ENCODE measurements around the gene JMJD1C. TPM values are rescaled to one million over a fixed set of nuclear protein-coding genes. Genes with fewer than 3 reads are reported as not detected.

JMJD1C gene
- total and polyA plus RNA-seq, 11 donors: 20.3 to 54.6 (median 34.1) TPM

DNA sequence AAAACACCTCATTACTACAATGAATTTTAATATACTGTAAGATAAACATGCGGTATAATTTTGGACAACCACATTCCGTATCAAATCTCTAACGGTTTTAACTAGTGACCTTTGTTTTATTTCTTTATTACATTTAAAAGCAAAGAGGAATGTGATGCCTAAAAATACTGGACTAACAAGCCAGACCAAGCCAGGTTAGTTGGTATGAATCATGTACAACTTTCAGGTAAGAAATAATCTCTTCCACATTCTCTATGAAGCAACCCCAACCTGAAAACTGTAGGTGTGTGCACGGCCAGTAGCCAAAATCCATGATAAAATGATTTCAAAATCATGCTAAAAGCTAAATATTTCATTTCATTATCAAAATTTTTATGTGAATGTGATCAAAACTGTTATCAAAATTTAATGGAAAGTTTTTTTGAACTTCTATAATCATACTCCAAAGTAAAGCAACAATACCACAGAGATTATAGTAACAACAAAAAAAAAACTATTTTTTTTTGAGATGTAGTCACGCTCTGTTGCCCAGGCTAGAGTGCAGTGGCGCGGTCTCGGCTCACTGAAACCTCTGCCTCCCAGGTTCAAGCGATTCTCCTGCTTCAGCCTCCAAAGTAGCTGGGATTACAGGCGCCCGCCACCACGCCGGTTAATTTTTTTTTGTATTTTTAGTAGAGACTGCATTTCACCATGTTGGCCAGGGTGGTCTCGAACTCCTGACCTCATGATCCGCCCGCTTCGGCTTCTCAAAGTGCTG lies 205.5 kb downstream of the JMJD1C start:
- peak overlapping the region in 2 of 12 donors; percentile 80 to 89 for H3K27ac ChIP-seq

DNA sequence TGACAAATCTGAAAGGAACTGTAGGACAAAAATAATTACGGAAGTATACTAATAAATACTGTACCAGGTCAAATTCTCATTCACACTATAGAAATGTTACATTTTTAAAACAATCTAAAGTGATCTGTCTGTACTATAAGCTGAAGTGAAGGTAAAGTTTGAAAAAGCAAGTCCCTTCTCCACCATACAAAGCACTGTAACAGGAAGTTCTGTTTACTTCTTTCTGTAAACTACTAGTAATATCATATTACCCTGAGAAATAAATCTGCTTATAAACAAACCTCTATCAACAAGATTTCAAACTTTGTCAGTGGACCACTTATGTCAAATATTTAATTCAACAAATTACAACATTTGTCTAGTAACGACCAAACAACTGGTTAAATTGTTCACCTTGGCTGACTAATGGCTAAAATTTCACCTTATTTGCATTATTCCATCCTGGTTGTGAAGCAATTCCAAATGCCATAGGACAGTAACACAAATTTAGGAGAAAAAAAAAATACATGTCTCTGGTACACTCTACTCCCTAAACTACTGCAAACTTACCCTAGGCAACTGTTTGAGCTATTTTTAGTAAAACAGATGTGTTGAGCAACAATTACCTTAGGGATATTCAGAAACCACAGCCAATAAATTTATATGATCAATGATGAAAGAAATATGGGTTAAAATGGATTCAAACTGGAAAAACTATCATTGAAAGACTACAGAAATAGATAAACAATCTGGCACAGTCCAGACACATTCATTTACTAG lies 206.7 kb downstream of the JMJD1C start:
- 77 to 88% (median 86%) methylated on average over 2 of the region's 2 CpGs for WGBS, 4 donors
- no peak for TF ChIP-seq POLR2A (IDR thresholded peaks at IDR 0.05)
- TF ChIP-seq, protein P1, sequence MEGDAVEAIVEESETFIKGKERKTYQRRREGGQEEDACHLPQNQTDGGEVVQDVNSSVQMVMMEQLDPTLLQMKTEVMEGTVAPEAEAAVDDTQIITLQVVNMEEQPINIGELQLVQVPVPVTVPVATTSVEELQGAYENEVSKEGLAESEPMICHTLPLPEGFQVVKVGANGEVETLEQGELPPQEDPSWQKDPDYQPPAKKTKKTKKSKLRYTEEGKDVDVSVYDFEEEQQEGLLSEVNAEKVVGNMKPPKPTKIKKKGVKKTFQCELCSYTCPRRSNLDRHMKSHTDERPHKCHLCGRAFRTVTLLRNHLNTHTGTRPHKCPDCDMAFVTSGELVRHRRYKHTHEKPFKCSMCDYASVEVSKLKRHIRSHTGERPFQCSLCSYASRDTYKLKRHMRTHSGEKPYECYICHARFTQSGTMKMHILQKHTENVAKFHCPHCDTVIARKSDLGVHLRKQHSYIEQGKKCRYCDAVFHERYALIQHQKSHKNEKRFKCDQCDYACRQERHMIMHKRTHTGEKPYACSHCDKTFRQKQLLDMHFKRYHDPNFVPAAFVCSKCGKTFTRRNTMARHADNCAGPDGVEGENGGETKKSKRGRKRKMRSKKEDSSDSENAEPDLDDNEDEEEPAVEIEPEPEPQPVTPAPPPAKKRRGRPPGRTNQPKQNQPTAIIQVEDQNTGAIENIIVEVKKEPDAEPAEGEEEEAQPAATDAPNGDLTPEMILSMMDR (IDR thresholded peaks at IDR 0.05): no peak
- Histone ChIP-seq H3K4me3 (no peak overlapping the region), H3K4me1 (peaks cover 3 to 97% (median 89%) of the 10 kb centered on the region in 12 donors), H3K9me3 (no peaks in the 10 kb centered on the region), H3K36me3 (peaks cover 0 to 22% (median 11%) of the 10 kb centered on the region in 9 donors), H3K27me3 (no peaks in the 10 kb centered on the region), H3K27ac (peak overlapping the region in 3 of 12 donors; percentile 3 to 89 (median 80))
- ATAC-seq (no peak), DNase-seq (no peak)
- intact Hi-C loops (cut with DNase I): no loop called here

More for the DNA sequence above, 205.5 kb downstream of the JMJD1C start:
- no peak for TF ChIP-seq POLR2A (IDR thresholded peaks at IDR 0.05)
- TF ChIP-seq, protein P1 (IDR thresholded peaks at IDR 0.05): no peak
- intact Hi-C loops (cut with DNase I): loop anchor here in 7 of 10 donors (5.0 to 10.0 kb wide), 4 partner anchors 43 to 265 kb away; partner anchors contain the start of genes JMJD1C (in 2 of the 7) and REEP3 (in 2 of the 7)
- H3K4me1 ChIP-seq: peaks cover 11 to 97% (median 86%) of the 10 kb centered on the region in 12 donors
- H3K27me3 ChIP-seq: no peaks in the 10 kb centered on the region
- H3K36me3 ChIP-seq: peaks cover 0 to 22% (median 11%) of the 10 kb centered on the region in 9 donors
- ATAC-seq (no peak), DNase-seq (no peak)
- H3K9me3 ChIP-seq: no peaks in the 10 kb centered on the region
- 94 to 97% (median 96%) methylated on average over 17 of the region's 17 CpGs for WGBS, 4 donors
- no peak overlapping the region for H3K4me3 ChIP-seq

DNA sequence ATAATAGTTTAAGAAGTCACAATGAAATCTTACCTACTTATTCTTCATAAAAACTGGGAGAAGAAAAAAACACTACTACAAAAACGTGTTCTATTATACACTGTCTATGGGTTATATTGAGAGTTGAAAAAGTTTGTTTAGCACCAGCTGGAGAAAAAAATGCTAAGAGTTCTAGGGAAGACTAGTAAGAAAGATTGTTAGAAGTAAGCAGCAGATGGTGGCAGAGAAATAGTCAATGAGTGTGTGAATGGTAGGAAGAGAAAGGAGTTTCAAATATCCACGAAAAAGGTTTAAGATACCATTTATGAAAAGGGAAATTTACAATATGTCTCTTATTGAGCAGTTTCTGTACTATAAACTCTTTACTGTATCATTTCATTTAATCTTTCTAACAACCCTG lies 208.0 kb downstream of the JMJD1C start:
- intact Hi-C loops (cut with DNase I): no loop called here
- WGBS, 4 donors: 59 to 69% (median 64%) methylated on average over 2 of the region's 2 CpGs
- peaks cover 2 to 97% (median 84%) of the 10 kb centered on the region in 12 donors for H3K4me1 ChIP-seq

More for the DNA sequence above, 208.0 kb downstream of the JMJD1C start:
- TF ChIP-seq, protein P1 (IDR thresholded peaks at IDR 0.05): no peak
- no peak for TF ChIP-seq POLR2A (IDR thresholded peaks at IDR 0.05)
- ATAC-seq (no peak), DNase-seq (no peak)
- Histone ChIP-seq H3K9me3 (no peaks in the 10 kb centered on the region), H3K36me3 (peaks cover 0 to 22% (median 11%) of the 10 kb centered on the region in 9 donors), H3K27ac (peak overlapping the region in 3 of 12 donors; percentile 7 to 80 (median 61)), H3K27me3 (no peaks in the 10 kb centered on the region), H3K4me3 (no peak overlapping the region)
